AG09309 (cell line): ENCODE results near the gene OGFOD3.
"Not testable (repeated sequence)": the region's sequence is repeated elsewhere in the genome, so short reads cannot be mapped to it uniquely, and the experiment has no call there.

ENCODE experiments used
- DNase-seq: peaks from one replicate; pipeline ENCODE4 v3.0.0-alpha.2; 2010; ENCODE audit warnings: low read depth
- H3K4me3 ChIP-seq: 2 replicates; pipeline ENCODE4 v1.5.1; 2011; ENCODE audit warnings: mild to moderate bottlenecking, low read depth, low read length, moderate library complexity; ENCODE audit not compliant: control insufficient read depth
- CTCF ChIP-seq: IDR thresholded peaks from 2 replicates; pipeline ENCODE4 v1.5.1; 2011; ENCODE audit warnings: mild to moderate bottlenecking, low read depth, low read length, inconsistent platforms; ENCODE audit not compliant: insufficient read depth, control insufficient read depth; ENCODE audit errors: missing control alignments

Gene OGFOD3

GRCh38 chr17:82366749-82367148 lies 51.6 kb downstream of the OGFOD3 start:
- DNase-seq, result no peak
- no peak overlapping the region for H3K4me3 ChIP-seq
- TF ChIP-seq CTCF, result no peak

DNA sequence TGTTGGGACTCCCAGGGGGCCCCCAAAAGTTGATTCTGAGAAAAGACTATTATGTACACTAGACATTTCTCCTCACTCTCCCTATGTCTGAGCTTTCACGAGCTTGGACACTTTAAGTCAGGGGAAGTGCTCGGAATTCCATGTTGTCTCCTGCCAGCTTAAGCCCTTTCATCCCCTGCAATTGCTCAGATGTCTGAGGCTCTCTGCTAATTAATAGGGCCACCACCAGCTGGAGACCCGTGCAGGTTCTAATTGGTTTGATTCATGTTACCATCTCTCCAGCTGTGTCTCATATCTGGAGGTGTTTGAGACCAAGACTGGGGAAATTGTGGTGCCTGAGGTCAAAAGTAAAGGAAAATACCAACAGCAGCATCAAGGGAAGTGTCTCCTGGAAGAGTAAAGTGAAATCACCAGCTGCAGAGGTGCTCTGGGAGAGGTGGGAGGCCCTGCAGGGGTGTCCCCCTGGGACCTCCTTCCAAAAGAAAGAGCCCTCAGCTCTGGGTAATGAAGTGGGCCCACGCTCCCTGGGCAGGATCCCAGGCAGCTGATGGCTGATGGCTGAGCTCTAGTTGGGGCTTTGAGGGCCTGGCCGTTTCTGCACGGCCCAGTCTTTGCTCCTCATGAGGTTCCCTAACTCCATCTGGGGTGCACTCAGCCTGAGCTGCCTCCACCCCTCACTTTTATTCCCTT lies 52.6 kb downstream of the OGFOD3 start:
- DNase-seq, result no peak
- no peak overlapping the region for H3K4me3 ChIP-seq
- TF ChIP-seq CTCF, result no peak

DNA sequence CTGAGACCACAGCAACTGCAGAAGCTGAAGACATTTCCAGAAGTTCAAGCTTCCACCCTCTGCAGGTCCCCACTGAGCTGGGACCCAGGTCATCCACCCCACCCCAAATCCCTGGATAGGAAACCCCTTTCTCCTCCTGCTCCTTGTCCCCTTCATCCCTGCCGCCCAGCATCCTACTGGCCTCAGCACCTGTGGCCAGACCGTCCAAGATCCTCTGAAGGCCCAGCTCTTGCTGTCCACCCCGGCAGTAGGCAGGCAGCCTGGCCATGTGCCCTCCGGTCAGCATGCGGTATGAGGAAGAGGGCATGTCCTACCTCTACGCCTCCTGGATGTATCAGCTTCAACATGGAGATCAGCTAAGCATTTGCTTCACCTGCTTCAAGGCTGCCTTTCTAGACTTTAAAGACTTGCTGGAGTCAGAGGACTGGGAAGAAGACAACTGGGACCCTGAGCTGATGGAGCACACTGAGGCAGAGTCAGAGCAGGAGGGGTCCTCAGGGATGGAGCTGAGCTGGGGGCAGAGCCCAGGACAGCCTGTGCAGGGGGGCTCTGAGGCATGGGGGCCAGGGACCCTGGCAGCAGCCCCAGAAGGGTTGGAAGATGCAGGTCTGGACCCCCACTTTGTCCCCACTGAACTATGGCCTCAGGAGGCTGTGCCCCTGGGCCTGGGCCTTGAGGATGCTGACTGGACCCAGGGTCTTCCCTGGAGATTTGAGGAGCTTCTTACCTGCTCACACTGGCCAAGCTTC lies 56.3 kb downstream of the OGFOD3 start:
- TF ChIP-seq CTCF, result no peak
- DNase-seq, result no peak

GRCh38 chr17:82359451-82360074 lies 58.8 kb downstream of the OGFOD3 start:
- DNase-seq, H3K4me3 ChIP-seq: not testable (repeated sequence)

More for the DNA sequence above, 56.3 kb downstream of the OGFOD3 start:
- no peak overlapping the region for H3K4me3 ChIP-seq

GRCh38 chr17:82358465-82359350 lies 59.7 kb downstream of the OGFOD3 start, which contains the start of gene TEX19:
Gene TEX19, plus strand, starts transcription at chr17:82359247. Its CDS starts 2,904 bp downstream, at chr17:82362151.
- no peak for TF ChIP-seq CTCF
- no peak for DNase-seq
- H3K4me3 ChIP-seq, result no peak within 1 kb of the TSS

DNA sequence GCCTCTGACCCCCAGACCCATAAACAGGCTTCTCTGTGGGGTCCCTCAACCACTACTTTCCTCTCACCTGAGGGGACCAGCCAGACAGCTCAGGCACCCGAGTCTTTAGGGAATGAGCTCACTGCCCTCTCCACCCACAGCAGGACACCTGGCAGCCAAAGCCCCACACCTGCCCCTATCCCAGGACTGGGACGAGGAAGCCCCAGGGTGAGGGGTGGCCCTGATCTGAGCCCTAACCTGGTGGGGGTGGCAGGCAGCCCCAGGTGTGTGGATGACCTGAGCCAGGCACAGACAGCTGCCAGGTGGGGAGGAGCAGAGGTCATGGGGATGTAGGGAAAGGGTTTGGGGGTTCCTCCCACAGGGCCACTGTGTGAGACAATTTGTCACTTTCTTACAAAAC lies 61.0 kb downstream of the OGFOD3 start:
- no peak for TF ChIP-seq CTCF
- DNase-seq, result no peak
- H3K4me3 ChIP-seq, result no peak overlapping the region
